H9 (cell line): ENCODE data around the gene ST6GALNAC1. TPM values are rescaled to one million over a fixed set of nuclear protein-coding genes. Genes with fewer than 3 reads are reported as not detected.
A peak's percentile ranks its signal among the peaks of the same experiment; 100 is the strongest.

Source experiments
- DNase-seq: peaks from one replicate; pipeline ENCODE4 v3.0.0-alpha.2; 2017
- H2AFZ ChIP-seq: one replicate; pipeline ENCODE4 v1.6.1; 2013; ENCODE audit warnings: mild to moderate bottlenecking, low read length, control low read depth, moderate library complexity
- H2AK5ac ChIP-seq: 2 replicates; pipeline ENCODE4 v1.6.1; 2013; ENCODE audit warnings: low read length, control low read depth, mixed read lengths; ENCODE audit not compliant: insufficient read length
- H2BK120ac ChIP-seq: one replicate; pipeline ENCODE4 v1.6.1; 2013; ENCODE audit warnings: low read depth, mild to moderate bottlenecking, low read length, control low read depth, inconsistent platforms; ENCODE audit not compliant: poor library complexity, severe bottlenecking
- H2BK12ac ChIP-seq: 2 replicates; pipeline ENCODE4 v1.6.1; 2013; ENCODE audit warnings: low read length, control low read depth, mixed read lengths, low read depth; ENCODE audit not compliant: insufficient read length
- H2BK15ac ChIP-seq: 2 replicates; pipeline ENCODE4 v1.6.1; 2013; ENCODE audit warnings: low read depth, low read length, control low read depth
- H2BK20ac ChIP-seq: one replicate; pipeline ENCODE4 v1.6.1; 2013; ENCODE audit warnings: low read depth, mild to moderate bottlenecking, low read length, control low read depth, inconsistent platforms; ENCODE audit not compliant: poor library complexity, severe bottlenecking
- H2BK5ac ChIP-seq: 2 replicates; pipeline ENCODE4 v1.6.1; 2013; ENCODE audit warnings: low read length, control low read depth, mixed read lengths; ENCODE audit not compliant: insufficient read length
- H3K14ac ChIP-seq: 2 replicates; pipeline ENCODE4 v1.6.1; 2013; ENCODE audit warnings: low read length, control low read depth; ENCODE audit not compliant: insufficient read depth
- H3K18ac ChIP-seq: 2 replicates; pipeline ENCODE4 v1.6.1; 2013; ENCODE audit warnings: low read depth, mild to moderate bottlenecking, mixed read lengths, low read length, control low read depth; ENCODE audit not compliant: insufficient read length
- H3K23ac ChIP-seq: 2 replicates; pipeline ENCODE4 v1.6.1; 2013; ENCODE audit warnings: low read length, control low read depth, mixed read lengths, low read depth; ENCODE audit not compliant: insufficient read length
- H3K23me2 ChIP-seq: 2 replicates; pipeline ENCODE4 v1.6.1; 2013; ENCODE audit warnings: low read depth, mild to moderate bottlenecking, mixed read lengths, low read length, control low read depth; ENCODE audit not compliant: insufficient read length, poor library complexity, severe bottlenecking
- H3K27ac ChIP-seq: 2 replicates; pipeline ENCODE4 v1.5.1; 2013; ENCODE audit warnings: low read length, control low read depth, mixed read lengths, low read depth; ENCODE audit not compliant: insufficient read length
- H3K27me3 ChIP-seq: 2 replicates; pipeline ENCODE4 v1.6.1; 2013; ENCODE audit warnings: low read length, control low read depth, inconsistent platforms; ENCODE audit not compliant: insufficient read depth
- H3K4ac ChIP-seq: 2 replicates; pipeline ENCODE4 v1.6.1; 2013; ENCODE audit warnings: low read depth, mild to moderate bottlenecking, control low read depth, inconsistent platforms, low read length, moderate library complexity
- H3K4me1 ChIP-seq: 2 replicates; pipeline ENCODE4 v1.6.1; 2013; ENCODE audit warnings: low read length, control low read depth, inconsistent platforms; ENCODE audit not compliant: insufficient read depth
- H3K4me2 ChIP-seq: 2 replicates; pipeline ENCODE4 v1.6.1; 2013; ENCODE audit warnings: low read length, control low read depth, mixed read lengths; ENCODE audit not compliant: insufficient read length, insufficient read depth
- H3K56ac ChIP-seq: 2 replicates; pipeline ENCODE4 v1.6.1; 2013; ENCODE audit warnings: low read depth, mild to moderate bottlenecking, mixed read lengths, low read length, control low read depth; ENCODE audit not compliant: insufficient read length
- H3K79me1 ChIP-seq: 2 replicates; pipeline ENCODE4 v1.6.1; 2013; ENCODE audit warnings: low read depth, mild to moderate bottlenecking, moderate library complexity, low read length, control low read depth, inconsistent platforms; ENCODE audit not compliant: insufficient read depth, poor library complexity, severe bottlenecking
- H3K79me2 ChIP-seq: 2 replicates; pipeline ENCODE4 v1.6.1; 2013; ENCODE audit warnings: low read length, control low read depth, inconsistent platforms; ENCODE audit not compliant: insufficient read depth
- H3K9ac ChIP-seq: 2 replicates; pipeline ENCODE4 v1.6.1; 2013; ENCODE audit warnings: low read length, control low read depth, mixed read lengths; ENCODE audit not compliant: insufficient read length; ENCODE audit errors: extremely low read depth
- H3K9me3 ChIP-seq: one replicate; pipeline ENCODE4 v1.6.1; 2013; ENCODE audit warnings: low read depth, low read length, inconsistent platforms; ENCODE audit not compliant: control insufficient read depth
- H3T11ph ChIP-seq: one replicate; pipeline ENCODE4 v1.6.1; 2013; ENCODE audit warnings: mild to moderate bottlenecking, low read length, control low read depth, inconsistent platforms
- H4K20me1 ChIP-seq: one replicate; pipeline ENCODE4 v1.6.1; 2013; ENCODE audit not compliant: control insufficient read depth, insufficient read length, insufficient read depth
- H4K5ac ChIP-seq: 2 replicates; pipeline ENCODE4 v1.6.1; 2013; ENCODE audit warnings: low read depth, mild to moderate bottlenecking, mixed read lengths, low read length, control low read depth; ENCODE audit not compliant: insufficient read length
- H4K8ac ChIP-seq: replicated peaks from 2 replicates; pipeline ENCODE4 v1.6.1; 2013; ENCODE audit warnings: low read length, control low read depth, mixed read lengths, low read depth; ENCODE audit not compliant: insufficient read length
- H4K91ac ChIP-seq: 2 replicates; pipeline ENCODE4 v1.6.1; 2013; ENCODE audit warnings: low read depth, mild to moderate bottlenecking, moderate library complexity, mixed read lengths, low read length, control low read depth; ENCODE audit not compliant: insufficient read length
- H3K27ac Mint-ChIP-seq, 3 experiments: 2 replicates in 2 of 3; 3 replicates in 1 of 3; pipeline ENCODE4 v1.8.0; 2020 to 2021; ENCODE audit warnings: mixed read lengths in 3 of 3, mild to moderate bottlenecking in 1 of 3, moderate library complexity in 1 of 3
- H3K27me3 Mint-ChIP-seq: 2 replicates; pipeline ENCODE4 v1.8.0; 2021; ENCODE audit warnings: low read depth, mild to moderate bottlenecking, moderate library complexity, mixed read lengths
- H3K36me3 Mint-ChIP-seq, 3 experiments: 2 replicates in 2 of 3; 3 replicates in 1 of 3; pipeline ENCODE4 v1.8.0; 2020 to 2021; ENCODE audit warnings: low read depth in 3 of 3, mixed read lengths in 3 of 3; ENCODE audit not compliant: insufficient read depth in 1 of 3
- H3K4me1 Mint-ChIP-seq, 2 experiments: 2 replicates each; pipeline ENCODE4 v1.8.0; 2020; ENCODE audit warnings: mixed read lengths in 2 of 2
- H3K4me3 Mint-ChIP-seq, 2 experiments: 2 replicates in 1 of 2; 3 replicates in 1 of 2; pipeline ENCODE4 v1.8.0; 2020 to 2021; ENCODE audit warnings: mild to moderate bottlenecking in 2 of 2, mixed read lengths in 2 of 2, moderate library complexity in 1 of 2
- H3K9me3 Mint-ChIP-seq, 2 experiments: 2 replicates in 1 of 2; 3 replicates in 1 of 2; pipeline ENCODE4 v1.8.0; 2020; ENCODE audit warnings: mild to moderate bottlenecking in 2 of 2, mixed read lengths in 2 of 2, moderate library complexity in 1 of 2
- CTCF ChIP-seq: fragments of 200-600 bp; sonication (generic); conservative IDR thresholded peaks from 3 replicates; pipeline ENCODE4 v1.8.0; 2021; ENCODE audit warnings: antibody characterized with exemption, mild to moderate bottlenecking
- WGBS: extraction: QIAGEN DNeasy Blood & Tissue Kit; methylation state at CpG from one replicate; pipeline ENCODE4 v1.1.7; 2013; ENCODE audit warnings: missing lambda C conversion rate, low lambda C conversion rate, mixed read lengths; ENCODE audit not compliant: insufficient read length; ENCODE audit errors: extremely low coverage; 5-methylcytosine and 5-hydroxymethylcytosine counted together
- total RNA-seq: library from RNA; stranded (reverse); gene quantifications from 2 replicates; pipeline ENCODE4 v1.2.1, GENCODE V29; 2021

ST6GALNAC1 gene
- total RNA-seq, 1 experiment from 2014 or later: not detected

DNA sequence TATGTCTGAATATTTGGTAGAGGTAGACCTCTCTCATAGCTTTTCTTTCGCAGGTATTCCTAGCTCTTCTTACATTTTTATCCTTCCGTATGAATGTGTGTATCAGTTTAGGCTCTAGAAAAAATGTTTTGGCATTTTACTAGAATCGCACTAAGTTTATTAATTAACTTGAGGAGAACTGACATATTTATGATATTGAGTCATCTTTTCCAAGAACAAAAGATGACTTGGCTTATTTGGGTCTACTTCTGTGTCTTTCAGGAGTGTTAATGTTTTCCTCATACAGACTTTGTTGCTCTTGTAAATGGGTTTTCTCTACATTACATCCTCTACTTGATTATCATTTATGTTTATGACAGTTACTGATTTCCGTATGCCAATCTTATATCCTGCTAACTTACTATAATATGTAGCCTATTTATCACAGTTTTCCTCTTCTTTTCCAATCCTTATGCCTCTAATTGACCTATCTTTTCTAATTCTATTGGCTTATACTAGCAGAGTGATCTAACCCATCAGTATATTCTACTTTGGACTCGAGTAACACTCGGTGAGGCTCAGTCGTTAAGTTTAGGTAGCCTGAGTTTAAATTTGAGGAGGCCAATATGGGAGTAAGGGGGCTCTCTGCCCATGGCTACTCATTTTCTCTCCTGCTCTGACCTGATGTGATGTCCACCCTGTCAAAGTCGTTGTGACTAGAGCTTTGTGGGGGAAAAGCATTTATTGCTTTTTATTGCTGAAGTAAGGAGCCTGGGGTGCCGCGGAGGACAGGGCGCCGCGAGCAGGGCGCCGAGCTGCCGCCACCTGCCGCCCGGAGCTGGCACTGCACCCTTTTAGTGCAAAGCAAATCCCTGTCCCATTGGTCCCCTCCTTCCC, 20.0 kb downstream of the ST6GALNAC1 start:
- no peak overlapping the region for H3K9ac ChIP-seq
- no peak overlapping the region for H3K27ac Mint-ChIP-seq

More for the DNA sequence above, 20.0 kb downstream of the ST6GALNAC1 start:
- Histone ChIP-seq H2BK120ac (no peak overlapping the region), H3K23me2 (no peaks in the 10 kb centered on the region), H4K8ac (no peak overlapping the region), H4K5ac (no peak overlapping the region), H3K14ac (no peak overlapping the region), H3K18ac (no peak overlapping the region), H2BK5ac (no peak overlapping the region), H3T11ph (no peak overlapping the region), H3K79me2 (no peaks in the 10 kb centered on the region), H4K91ac (no peak overlapping the region), H3K23ac (no peak overlapping the region), H2AFZ (no peak overlapping the region), H3K56ac (no peak overlapping the region), H3K9me3 (no peaks in the 10 kb centered on the region), H2BK12ac (no peak overlapping the region), H3K4ac (no peak overlapping the region), H3K4me2 (no peak overlapping the region), H2BK20ac (no peak overlapping the region), H2AK5ac (no peak overlapping the region), H4K20me1 (no peaks in the 10 kb centered on the region), H2BK15ac (no peak overlapping the region), H3K27ac (no peak overlapping the region), H3K4me1 (no peaks in the 10 kb centered on the region), H3K27me3 (no peaks in the 10 kb centered on the region), H3K79me1 (no peaks in the 10 kb centered on the region)
- peaks cover 3% of the 10 kb centered on the region in 2 experiments; a peak in 2 of 4 replicates for H3K4me1 Mint-ChIP-seq
- WGBS: no CpG with 5 or more reads among the region's 18 CpGs
- no peaks in the 10 kb centered on the region for H3K36me3 Mint-ChIP-seq
- peaks cover 16% of the 10 kb centered on the region for H3K27me3 Mint-ChIP-seq
- no peak overlapping the region for H3K4me3 Mint-ChIP-seq
- peak; percentile 98 for TF ChIP-seq CTCF
- peak; percentile 85 for DNase-seq
- no peaks in the 10 kb centered on the region for H3K9me3 Mint-ChIP-seq
